H9 (cell line): Measurements from ENCODE around the gene CNOT4. TPM values are rescaled to one million over a fixed set of nuclear protein-coding genes. Genes with fewer than 3 reads are reported as not detected.

Source experiments
- DNase-seq: peaks from one replicate; pipeline ENCODE4 v3.0.0-alpha.2; 2017
- H2AFZ ChIP-seq: one replicate; pipeline ENCODE4 v1.6.1; 2013; ENCODE audit warnings: mild to moderate bottlenecking, low read length, control low read depth, moderate library complexity
- H2AK5ac ChIP-seq: 2 replicates; pipeline ENCODE4 v1.6.1; 2013; ENCODE audit warnings: low read length, control low read depth, mixed read lengths; ENCODE audit not compliant: insufficient read length
- H2BK120ac ChIP-seq: one replicate; pipeline ENCODE4 v1.6.1; 2013; ENCODE audit warnings: low read depth, mild to moderate bottlenecking, low read length, control low read depth, inconsistent platforms; ENCODE audit not compliant: poor library complexity, severe bottlenecking
- H2BK12ac ChIP-seq: 2 replicates; pipeline ENCODE4 v1.6.1; 2013; ENCODE audit warnings: low read length, control low read depth, mixed read lengths, low read depth; ENCODE audit not compliant: insufficient read length
- H2BK15ac ChIP-seq: 2 replicates; pipeline ENCODE4 v1.6.1; 2013; ENCODE audit warnings: low read depth, low read length, control low read depth
- H2BK20ac ChIP-seq: one replicate; pipeline ENCODE4 v1.6.1; 2013; ENCODE audit warnings: low read depth, mild to moderate bottlenecking, low read length, control low read depth, inconsistent platforms; ENCODE audit not compliant: poor library complexity, severe bottlenecking
- H2BK5ac ChIP-seq: 2 replicates; pipeline ENCODE4 v1.6.1; 2013; ENCODE audit warnings: low read length, control low read depth, mixed read lengths; ENCODE audit not compliant: insufficient read length
- H3K14ac ChIP-seq: 2 replicates; pipeline ENCODE4 v1.6.1; 2013; ENCODE audit warnings: low read length, control low read depth; ENCODE audit not compliant: insufficient read depth
- H3K18ac ChIP-seq: 2 replicates; pipeline ENCODE4 v1.6.1; 2013; ENCODE audit warnings: low read depth, mild to moderate bottlenecking, mixed read lengths, low read length, control low read depth; ENCODE audit not compliant: insufficient read length
- H3K23ac ChIP-seq: 2 replicates; pipeline ENCODE4 v1.6.1; 2013; ENCODE audit warnings: low read length, control low read depth, mixed read lengths, low read depth; ENCODE audit not compliant: insufficient read length
- H3K23me2 ChIP-seq: 2 replicates; pipeline ENCODE4 v1.6.1; 2013; ENCODE audit warnings: low read depth, mild to moderate bottlenecking, mixed read lengths, low read length, control low read depth; ENCODE audit not compliant: insufficient read length, poor library complexity, severe bottlenecking
- H3K27ac ChIP-seq: 2 replicates; pipeline ENCODE4 v1.5.1; 2013; ENCODE audit warnings: low read length, control low read depth, mixed read lengths, low read depth; ENCODE audit not compliant: insufficient read length
- H3K27me3 ChIP-seq: 2 replicates; pipeline ENCODE4 v1.6.1; 2013; ENCODE audit warnings: low read length, control low read depth, inconsistent platforms; ENCODE audit not compliant: insufficient read depth
- H3K4ac ChIP-seq: 2 replicates; pipeline ENCODE4 v1.6.1; 2013; ENCODE audit warnings: low read depth, mild to moderate bottlenecking, control low read depth, inconsistent platforms, low read length, moderate library complexity
- H3K4me1 ChIP-seq: 2 replicates; pipeline ENCODE4 v1.6.1; 2013; ENCODE audit warnings: low read length, control low read depth, inconsistent platforms; ENCODE audit not compliant: insufficient read depth
- H3K4me2 ChIP-seq: 2 replicates; pipeline ENCODE4 v1.6.1; 2013; ENCODE audit warnings: low read length, control low read depth, mixed read lengths; ENCODE audit not compliant: insufficient read length, insufficient read depth
- H3K56ac ChIP-seq: 2 replicates; pipeline ENCODE4 v1.6.1; 2013; ENCODE audit warnings: low read depth, mild to moderate bottlenecking, mixed read lengths, low read length, control low read depth; ENCODE audit not compliant: insufficient read length
- H3K79me1 ChIP-seq: 2 replicates; pipeline ENCODE4 v1.6.1; 2013; ENCODE audit warnings: low read depth, mild to moderate bottlenecking, moderate library complexity, low read length, control low read depth, inconsistent platforms; ENCODE audit not compliant: insufficient read depth, poor library complexity, severe bottlenecking
- H3K79me2 ChIP-seq: 2 replicates; pipeline ENCODE4 v1.6.1; 2013; ENCODE audit warnings: low read length, control low read depth, inconsistent platforms; ENCODE audit not compliant: insufficient read depth
- H3K9ac ChIP-seq: 2 replicates; pipeline ENCODE4 v1.6.1; 2013; ENCODE audit warnings: low read length, control low read depth, mixed read lengths; ENCODE audit not compliant: insufficient read length; ENCODE audit errors: extremely low read depth
- H3K9me3 ChIP-seq: one replicate; pipeline ENCODE4 v1.6.1; 2013; ENCODE audit warnings: low read depth, low read length, inconsistent platforms; ENCODE audit not compliant: control insufficient read depth
- H3T11ph ChIP-seq: one replicate; pipeline ENCODE4 v1.6.1; 2013; ENCODE audit warnings: mild to moderate bottlenecking, low read length, control low read depth, inconsistent platforms
- H4K20me1 ChIP-seq: one replicate; pipeline ENCODE4 v1.6.1; 2013; ENCODE audit not compliant: control insufficient read depth, insufficient read length, insufficient read depth
- H4K5ac ChIP-seq: 2 replicates; pipeline ENCODE4 v1.6.1; 2013; ENCODE audit warnings: low read depth, mild to moderate bottlenecking, mixed read lengths, low read length, control low read depth; ENCODE audit not compliant: insufficient read length
- H4K8ac ChIP-seq: replicated peaks from 2 replicates; pipeline ENCODE4 v1.6.1; 2013; ENCODE audit warnings: low read length, control low read depth, mixed read lengths, low read depth; ENCODE audit not compliant: insufficient read length
- H4K91ac ChIP-seq: 2 replicates; pipeline ENCODE4 v1.6.1; 2013; ENCODE audit warnings: low read depth, mild to moderate bottlenecking, moderate library complexity, mixed read lengths, low read length, control low read depth; ENCODE audit not compliant: insufficient read length
- H3K27ac Mint-ChIP-seq, 3 experiments: 2 replicates in 2 of 3; 3 replicates in 1 of 3; pipeline ENCODE4 v1.8.0; 2020 to 2021; ENCODE audit warnings: mixed read lengths in 3 of 3, mild to moderate bottlenecking in 1 of 3, moderate library complexity in 1 of 3
- H3K27me3 Mint-ChIP-seq: 2 replicates; pipeline ENCODE4 v1.8.0; 2021; ENCODE audit warnings: low read depth, mild to moderate bottlenecking, moderate library complexity, mixed read lengths
- H3K36me3 Mint-ChIP-seq, 3 experiments: 2 replicates in 2 of 3; 3 replicates in 1 of 3; pipeline ENCODE4 v1.8.0; 2020 to 2021; ENCODE audit warnings: low read depth in 3 of 3, mixed read lengths in 3 of 3; ENCODE audit not compliant: insufficient read depth in 1 of 3
- H3K4me1 Mint-ChIP-seq, 2 experiments: 2 replicates each; pipeline ENCODE4 v1.8.0; 2020; ENCODE audit warnings: mixed read lengths in 2 of 2
- H3K4me3 Mint-ChIP-seq, 2 experiments: 2 replicates in 1 of 2; 3 replicates in 1 of 2; pipeline ENCODE4 v1.8.0; 2020 to 2021; ENCODE audit warnings: mild to moderate bottlenecking in 2 of 2, mixed read lengths in 2 of 2, moderate library complexity in 1 of 2
- H3K9me3 Mint-ChIP-seq, 2 experiments: 2 replicates in 1 of 2; 3 replicates in 1 of 2; pipeline ENCODE4 v1.8.0; 2020; ENCODE audit warnings: mild to moderate bottlenecking in 2 of 2, mixed read lengths in 2 of 2, moderate library complexity in 1 of 2
- CTCF ChIP-seq: fragments of 200-600 bp; sonication (generic); conservative IDR thresholded peaks from 3 replicates; pipeline ENCODE4 v1.8.0; 2021; ENCODE audit warnings: antibody characterized with exemption, mild to moderate bottlenecking
- WGBS: extraction: QIAGEN DNeasy Blood & Tissue Kit; methylation state at CpG from one replicate; pipeline ENCODE4 v1.1.7; 2013; ENCODE audit warnings: missing lambda C conversion rate, low lambda C conversion rate, mixed read lengths; ENCODE audit not compliant: insufficient read length; ENCODE audit errors: extremely low coverage; 5-methylcytosine and 5-hydroxymethylcytosine counted together
- total RNA-seq: library from RNA; stranded (reverse); gene quantifications from 2 replicates; pipeline ENCODE4 v1.2.1, GENCODE V29; 2021

Gene CNOT4
- total RNA-seq, 1 experiment from 2014 or later: 27.4 TPM

- no peaks in the 10 kb centered on the region for H3K9me3 ChIP-seq
- H2BK20ac ChIP-seq: no peak overlapping the region
- no peaks in the 10 kb centered on the region for H3K27me3 ChIP-seq
- H3K4me3 Mint-ChIP-seq: no peak overlapping the region
- H3K27ac Mint-ChIP-seq: no peak overlapping the region
- H2BK120ac ChIP-seq: no peak overlapping the region
- no peaks in the 10 kb centered on the region; the same call in 1 of the 2 replicates for H3K79me2 ChIP-seq
- H2BK12ac ChIP-seq: no peak overlapping the region
- no peaks in the 10 kb centered on the region for H3K4me1 ChIP-seq
- H3T11ph ChIP-seq: no peak overlapping the region
- DNase-seq: no peak
- TF ChIP-seq CTCF: no peak
- H3K23me2 ChIP-seq: no peaks in the 10 kb centered on the region
- no peak overlapping the region for H3K23ac ChIP-seq
- H3K36me3 Mint-ChIP-seq: peaks cover 21 to 34% (median 21%) of the 10 kb centered on the region in 3 experiments
- peaks cover 6% of the 10 kb centered on the region for H3K79me1 ChIP-seq
- no peaks in the 10 kb centered on the region for H4K20me1 ChIP-seq
- no peak overlapping the region for H4K91ac ChIP-seq
- H3K27ac ChIP-seq: no peak overlapping the region
- no peak overlapping the region for H2BK5ac ChIP-seq
- H4K5ac ChIP-seq: no peak overlapping the region
- H4K8ac ChIP-seq: no peak overlapping the region
- no CpG with 5 or more reads among the region's 4 CpGs for WGBS
- peaks cover 3 to 5% of the 10 kb centered on the region in 2 experiments; a peak in 3 of 5 replicates for H3K9me3 Mint-ChIP-seq
- no peak overlapping the region for H3K4ac ChIP-seq
- no peak overlapping the region for H3K4me2 ChIP-seq
- no peak overlapping the region for H2AK5ac ChIP-seq
- H2AFZ ChIP-seq: no peak overlapping the region
- H3K18ac ChIP-seq: no peak overlapping the region
- no peak overlapping the region for H3K14ac ChIP-seq
- H3K9ac ChIP-seq: no peak overlapping the region
- no peak overlapping the region for H2BK15ac ChIP-seq
- H3K56ac ChIP-seq: no peak overlapping the region
- no peaks in the 10 kb centered on the region for H3K27me3 Mint-ChIP-seq
- peaks cover 0 to 2% of the 10 kb centered on the region in 2 experiments; a peak in 1 of 4 replicates for H3K4me1 Mint-ChIP-seq
Observed at GRCh38 chr7:135434047-135434446, 75.9 kb downstream of the CNOT4 start.
